CD4-positive, alpha-beta T cell treated with Interleukin-15 for 1 hour (primary cell): ENCODE measurements around the gene GMDS.
A peak's percentile ranks its signal among the peaks of the same experiment; 100 is the strongest.

Experiments used
- DNase-seq: peaks from one replicate; pipeline ENCODE4 v3.0.0-alpha.2; 2020

GMDS gene

DNA sequence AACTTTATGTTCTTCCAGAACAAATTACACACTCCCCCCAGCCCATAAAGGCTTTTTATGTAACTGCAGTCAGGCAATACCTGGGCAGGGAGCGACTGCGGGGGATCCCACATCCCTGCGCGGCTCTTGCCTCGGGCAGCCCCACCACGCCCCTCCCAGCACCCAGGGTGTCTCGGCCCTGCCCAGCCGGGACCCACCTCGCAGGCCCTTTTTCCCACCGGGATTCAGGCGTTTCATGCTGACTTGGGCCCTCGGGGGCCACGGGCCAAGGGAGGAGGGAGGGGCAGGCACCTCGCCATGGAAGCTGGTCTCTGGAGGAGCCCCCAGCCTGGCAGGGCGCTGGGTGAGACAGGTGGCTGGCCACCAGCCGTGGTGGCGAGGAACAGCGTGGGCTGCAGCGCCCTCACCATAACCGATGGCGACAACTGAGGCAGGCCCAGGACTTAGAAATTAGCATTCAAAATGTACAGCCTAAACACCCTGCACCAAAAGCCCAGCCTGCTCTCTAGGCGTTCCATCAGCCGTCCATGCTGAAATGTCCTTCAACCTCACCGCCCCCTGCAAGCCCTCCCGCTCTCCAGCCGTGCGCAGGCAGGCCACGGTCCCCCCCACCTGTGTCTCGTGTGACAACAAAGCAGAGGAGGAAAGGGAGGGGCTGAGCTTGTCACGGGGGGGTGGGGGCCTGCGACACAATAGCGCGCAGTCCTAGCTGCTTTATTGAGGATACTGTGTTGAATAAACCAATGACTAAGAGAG, 650.8 kb downstream of the GMDS start:
- peak; percentile 12 for DNase-seq

- DNase-seq = peak; percentile 6
Measured at GRCh38 chr6:1593958-1594314, 651.5 kb downstream of the GMDS start.

DNA sequence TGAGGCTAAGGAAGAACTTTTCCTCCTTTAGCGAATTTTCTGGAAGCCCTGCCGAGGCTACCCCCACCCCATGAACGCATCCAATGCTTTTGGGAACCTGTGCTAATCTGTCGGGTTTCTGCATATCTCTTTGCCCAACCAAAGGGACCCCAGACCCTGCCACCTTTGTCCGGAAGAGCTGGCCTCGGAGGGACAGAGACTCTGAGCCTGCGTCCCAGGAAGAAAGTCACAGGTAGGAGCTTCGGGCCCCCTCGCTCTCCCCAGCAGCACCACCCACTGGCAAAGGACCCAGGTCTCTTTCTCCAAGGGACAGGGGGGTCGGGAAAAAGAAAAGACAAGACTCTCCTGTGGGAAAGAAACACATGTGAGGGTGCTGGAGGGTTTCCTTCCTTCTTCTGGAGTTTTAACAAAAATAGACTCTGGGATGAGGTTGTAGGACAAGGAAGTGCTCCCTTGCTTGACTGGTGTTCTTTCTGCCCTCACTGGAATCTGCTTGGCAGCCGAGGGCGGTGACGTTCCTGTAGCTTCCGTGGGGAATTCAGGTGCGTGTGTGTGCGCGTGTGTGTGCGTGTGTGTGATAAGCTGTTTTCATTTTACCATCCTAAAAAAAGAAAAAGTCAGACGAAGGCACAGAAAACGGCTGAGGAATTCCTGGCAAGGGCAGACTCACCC, 652.0 kb downstream of the GMDS start:
- peak; percentile 13 for DNase-seq

DNA sequence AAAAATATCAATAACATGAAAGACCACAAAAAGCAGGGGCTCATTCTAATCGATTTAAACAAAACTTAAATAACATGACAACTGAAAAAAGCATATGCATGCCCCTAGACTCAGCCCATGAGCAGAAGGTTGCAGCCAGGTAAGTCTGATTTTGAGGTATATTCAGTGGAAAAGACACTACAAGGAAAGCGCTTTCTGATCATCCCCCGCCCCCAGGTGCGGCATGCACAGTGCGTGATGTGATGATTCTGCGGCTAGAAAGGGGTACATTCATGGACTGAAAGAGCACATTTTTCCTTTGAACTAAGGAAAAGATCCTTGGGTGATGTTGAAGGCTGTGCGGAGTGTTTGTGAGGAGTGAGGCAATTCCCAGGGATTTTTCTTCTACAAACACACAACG, 652.6 kb downstream of the GMDS start:
- no peak for DNase-seq

- DNase-seq = no peak
Measured at GRCh38 chr6:1591926-1592325, 653.5 kb downstream of the GMDS start.

DNA sequence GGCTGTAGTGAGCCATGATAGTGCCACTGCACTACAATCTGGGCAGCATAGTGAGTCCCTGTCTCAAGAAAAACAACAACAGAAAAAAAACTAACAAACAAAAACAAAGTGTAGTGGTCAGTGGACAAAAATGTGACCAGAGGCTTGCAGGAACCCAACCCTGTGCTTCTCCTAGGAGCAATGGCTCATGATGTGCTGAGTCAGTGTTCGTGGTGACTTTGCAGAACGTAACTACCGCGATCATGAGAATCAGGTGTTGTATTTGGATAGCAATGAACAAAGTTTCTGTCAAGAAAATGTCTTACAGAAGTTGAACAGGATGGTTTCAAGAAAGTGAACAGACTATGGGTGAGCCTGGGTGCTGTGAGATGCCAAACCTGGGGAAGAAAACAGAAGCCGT, 654.2 kb downstream of the GMDS start:
- DNase-seq = peak; percentile 2

- peak; percentile 5 for DNase-seq
Measured at GRCh38 chr6:1590580-1590979, 654.8 kb downstream of the GMDS start.

DNA sequence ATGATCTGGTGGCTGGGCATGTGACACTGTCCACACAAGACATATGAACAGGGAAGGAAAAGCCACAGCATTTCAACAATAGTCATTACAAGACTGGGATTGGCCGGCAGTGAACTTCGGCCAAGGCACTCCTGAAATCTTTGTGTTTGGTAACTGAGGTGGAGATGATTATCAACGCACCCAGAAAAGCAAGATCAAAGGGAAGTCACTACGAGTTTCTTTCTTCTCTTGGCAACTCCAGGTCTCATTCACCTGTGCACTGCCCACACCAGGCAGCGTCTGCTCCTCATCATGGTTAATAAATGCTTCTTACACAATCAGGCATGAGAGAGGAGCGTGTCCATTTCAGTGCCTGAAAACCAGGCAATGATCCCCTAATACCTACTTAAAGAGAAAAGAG, 656.2 kb downstream of the GMDS start:
- no peak for DNase-seq

- DNase-seq = peak; percentile 10
Measured at GRCh38 chr6:1587977-1588376, 657.4 kb downstream of the GMDS start.

- no peak for DNase-seq
Measured at GRCh38 chr6:1587546-1587945, 657.9 kb downstream of the GMDS start.

- no peak for DNase-seq
Measured at GRCh38 chr6:1586861-1587450, 658.4 kb downstream of the GMDS start.

- no peak for DNase-seq
Measured at GRCh38 chr6:1586256-1586655, 659.1 kb downstream of the GMDS start.

DNA sequence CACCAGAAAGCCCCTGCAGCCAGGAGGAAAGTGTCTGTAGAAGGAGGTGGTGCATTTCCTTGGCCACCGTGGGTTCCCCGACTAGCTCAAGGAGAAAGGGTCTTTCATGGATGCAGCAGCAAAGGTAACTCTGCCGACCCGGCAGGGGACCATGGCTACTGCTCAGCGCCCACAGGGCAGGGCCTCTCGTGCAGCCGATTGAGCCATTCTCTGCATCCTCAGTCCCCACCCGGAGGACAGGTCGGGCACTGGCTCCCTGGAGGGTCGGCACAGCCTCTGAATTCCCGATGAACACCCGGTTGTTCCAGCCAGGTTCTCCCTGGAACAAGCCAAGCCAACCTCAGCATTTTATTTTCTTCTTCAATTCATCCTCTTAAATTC, 659.7 kb downstream of the GMDS start:
- no peak for DNase-seq

DNA sequence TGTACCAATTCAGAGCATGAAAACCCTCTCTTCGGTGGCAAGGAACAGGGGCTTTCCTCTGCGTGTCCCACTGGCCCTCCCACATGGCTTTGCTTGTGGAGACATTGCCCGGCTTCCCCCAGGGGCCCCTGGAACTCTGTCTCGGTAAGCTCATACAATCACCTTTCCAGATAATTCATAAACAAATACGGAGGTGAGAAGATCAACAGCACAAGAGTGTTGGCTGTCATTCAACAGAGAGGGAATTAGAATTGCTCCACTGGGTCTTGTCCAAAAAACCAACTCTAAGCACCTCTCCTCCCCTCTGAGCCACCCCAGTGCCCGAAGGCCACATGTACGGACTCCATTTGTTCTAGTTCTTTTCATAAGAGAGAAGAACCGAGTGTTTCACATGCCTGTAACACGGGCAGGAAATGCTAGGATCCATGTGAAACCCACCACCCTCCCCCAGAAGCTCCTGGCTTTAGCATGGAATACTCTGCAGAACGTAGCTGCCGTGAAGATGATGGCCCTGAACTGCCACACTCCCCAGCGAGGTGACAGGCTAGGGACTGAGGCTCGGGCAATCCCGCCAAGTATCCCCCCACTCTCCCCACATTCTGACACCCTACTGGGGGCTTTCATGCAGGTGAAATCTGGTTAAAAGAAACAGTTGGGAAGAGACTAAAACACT, 660.3 kb downstream of the GMDS start:
- no peak for DNase-seq

DNA sequence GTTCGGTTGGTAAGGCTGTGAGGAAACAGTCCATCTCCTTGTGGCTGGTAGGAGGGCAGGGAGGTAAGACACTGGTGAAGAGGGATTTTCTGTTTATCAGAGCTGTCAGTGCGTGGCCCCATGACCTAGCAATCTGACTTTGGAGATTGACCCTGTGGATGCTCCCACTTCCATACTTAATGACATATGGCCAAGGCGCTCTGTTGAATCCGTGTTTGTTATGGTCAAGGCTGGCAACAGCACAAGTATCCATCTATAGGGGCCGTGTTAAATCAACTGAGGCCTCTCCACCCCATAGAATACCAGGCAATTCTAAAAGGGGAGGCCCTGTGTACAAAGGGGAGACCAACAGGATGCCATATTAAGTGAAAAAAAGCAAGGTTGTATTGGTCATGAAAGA, 661.3 kb downstream of the GMDS start:
- DNase-seq = no peak

DNA sequence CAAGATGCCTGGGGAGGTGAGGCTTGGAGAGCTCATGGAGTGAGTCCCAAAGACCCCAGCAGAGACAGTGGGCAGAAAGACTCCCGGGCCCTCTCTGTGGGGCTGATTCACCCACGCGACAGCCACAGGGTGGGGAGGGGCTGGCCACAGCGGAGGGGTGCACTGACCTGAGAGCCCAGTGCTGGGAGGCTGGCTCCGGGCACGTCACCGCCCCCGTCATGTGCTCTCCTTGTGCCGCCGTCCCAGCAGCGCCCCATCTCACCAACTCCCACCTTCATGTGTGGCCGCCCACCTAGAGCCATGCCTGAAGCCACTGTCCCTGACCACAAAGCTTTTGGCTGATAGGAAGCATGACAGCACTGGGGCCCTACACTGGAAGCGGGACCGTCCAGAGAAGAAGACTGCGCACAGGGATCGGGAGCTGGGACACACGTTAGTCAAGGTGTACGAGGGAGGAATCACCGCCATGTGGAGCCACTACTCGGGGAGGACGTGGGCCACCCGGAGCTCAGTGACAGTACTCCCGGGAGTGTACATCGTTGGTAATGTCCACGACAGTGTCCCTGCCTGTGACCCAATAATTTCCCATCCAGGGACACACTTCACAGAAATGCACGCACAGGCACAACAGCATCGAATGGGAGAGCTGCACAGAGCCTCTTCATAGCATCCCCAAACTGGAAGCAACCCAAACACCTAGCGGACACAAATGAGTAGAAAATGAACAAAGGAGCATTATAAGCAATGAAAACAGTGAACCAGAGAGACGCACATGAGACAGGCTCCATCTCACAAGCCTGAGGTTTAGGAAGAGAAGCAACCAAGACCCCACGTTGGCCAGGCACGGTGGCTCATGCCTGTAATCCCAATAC, 664.0 kb downstream of the GMDS start:
- no peak for DNase-seq

DNA sequence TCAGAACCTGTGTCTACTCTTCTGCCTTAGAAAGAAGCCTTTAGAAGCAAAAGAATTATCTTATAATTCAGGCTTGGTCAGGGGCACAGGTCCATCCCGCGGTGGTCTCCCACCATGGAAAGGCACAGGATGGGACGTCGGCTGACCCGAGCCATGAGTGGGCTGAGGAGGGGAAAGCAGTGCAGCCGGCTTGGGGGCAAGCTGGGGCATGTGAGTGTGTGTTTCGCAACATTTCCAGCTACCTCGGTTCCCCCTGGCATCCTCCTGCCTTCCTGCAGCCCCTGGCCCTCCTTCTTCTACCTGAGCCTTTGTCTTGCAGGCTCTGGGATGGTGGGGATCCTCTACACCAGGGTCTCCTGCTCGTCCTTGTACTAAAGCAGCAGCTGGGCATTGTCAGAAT, 664.8 kb downstream of the GMDS start:
- DNase-seq = no peak

DNA sequence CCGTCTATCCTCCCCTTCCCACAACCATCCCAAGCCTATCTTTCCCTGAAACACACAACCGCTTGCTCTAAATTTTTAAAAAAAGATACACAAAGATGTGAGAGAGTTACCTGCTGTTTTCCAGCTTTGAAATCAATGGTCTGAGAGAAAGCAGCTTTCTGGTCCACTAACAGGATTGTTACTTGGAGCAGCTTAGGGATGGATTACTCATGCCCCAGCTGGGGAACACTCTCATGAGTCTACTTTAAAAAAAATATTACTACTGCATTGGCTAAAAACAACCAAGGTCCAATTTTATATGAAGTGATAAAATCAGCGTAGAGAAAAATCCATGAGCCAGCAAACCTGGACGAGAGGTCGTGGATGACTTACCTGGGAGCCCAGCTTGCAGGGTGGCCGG, 665.3 kb downstream of the GMDS start:
- DNase-seq = no peak

GRCh38 chr6:1579096-1579495, 666.3 kb downstream of the GMDS start:
- DNase-seq = no peak

DNA sequence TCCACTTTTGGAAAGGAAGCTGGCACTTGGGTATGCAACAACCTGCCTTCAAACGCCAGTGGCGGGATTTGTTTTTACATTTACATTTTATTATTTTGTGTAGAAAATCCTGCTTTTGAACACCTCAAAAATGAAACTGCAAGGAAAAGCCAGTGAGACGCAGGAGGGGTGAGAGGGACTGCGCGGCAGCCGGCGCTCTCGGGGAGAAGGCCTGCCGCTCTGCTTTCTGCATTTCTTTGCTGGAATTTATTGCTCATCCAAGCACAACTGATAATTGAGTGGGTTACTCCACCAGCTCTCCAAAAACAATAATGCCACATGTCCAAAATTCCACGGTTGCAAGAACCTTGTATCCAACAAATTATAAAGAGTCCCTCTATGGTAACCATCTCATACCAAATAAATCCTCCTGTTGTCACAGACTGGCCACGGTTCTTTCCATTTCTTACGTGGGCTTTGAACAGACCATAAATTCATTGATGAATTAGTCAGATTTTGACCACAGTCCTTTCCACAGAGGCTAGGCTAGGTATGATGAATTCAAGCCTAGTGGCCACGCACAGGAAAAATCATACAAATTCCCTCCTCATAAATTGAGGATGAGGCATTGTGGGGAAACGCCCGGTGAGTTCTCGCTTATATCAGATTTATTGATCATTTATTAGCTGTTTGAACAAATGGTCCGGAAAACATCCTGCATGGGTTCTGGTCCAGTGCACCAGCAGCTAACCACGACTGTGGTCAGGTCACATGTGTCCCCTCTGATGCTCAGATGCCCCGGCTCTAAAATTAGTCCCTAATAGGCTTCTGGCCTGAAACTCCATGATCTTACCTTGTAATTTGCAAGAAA, 667.3 kb downstream of the GMDS start:
- DNase-seq = no peak

DNA sequence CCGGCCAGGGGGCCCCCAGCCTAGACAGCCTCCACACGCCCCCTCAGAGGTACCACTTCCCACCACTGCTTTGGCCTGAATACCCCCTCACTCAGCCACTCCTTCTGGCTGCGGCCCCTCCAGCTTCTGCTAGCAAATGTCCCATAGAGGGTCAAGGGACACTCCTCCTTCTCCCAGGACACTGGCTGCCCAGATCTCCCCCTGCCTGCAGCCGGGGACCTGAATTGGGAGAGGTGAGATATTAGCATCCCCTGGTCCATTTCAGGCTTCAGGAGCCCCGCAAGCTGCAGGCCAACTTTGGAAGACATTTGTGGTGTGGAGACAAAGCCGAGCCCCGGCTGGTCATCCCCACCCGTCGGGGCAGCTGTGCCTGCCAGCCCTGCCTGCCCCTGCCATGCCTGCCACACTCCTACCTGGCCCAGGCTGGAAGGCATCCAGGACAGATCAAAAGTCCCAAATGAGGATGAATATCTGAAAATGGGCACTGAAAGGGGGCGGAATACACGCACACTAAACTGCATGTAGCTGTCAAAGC, 668.2 kb downstream of the GMDS start:
- no peak for DNase-seq

- DNase-seq = no peak
Measured at GRCh38 chr6:1576711-1577110, 668.7 kb downstream of the GMDS start.
